Measurements from ENCODE around the gene SNX18.
"Not testable (repeated sequence)": the region's sequence is repeated elsewhere in the genome, so short reads cannot be mapped to it uniquely, and the experiment has no call there.

GRCh38 chr5:54536861-54537260, 19.3 kb downstream of the SNX18 start:
- TF ChIP-seq CTCF (optimal IDR thresholded peaks at IDR 0.05 in 1 of 3, IDR thresholded peaks at IDR 0.05 in 1 of 3, conservative IDR thresholded peaks at IDR 0.05 in 1 of 3; ENCODE audit: extremely low read depth in 1 of 3, insufficient read depth in 2 of 3, low read length in 3 of 3); EZH2 (IDR thresholded peaks at IDR 0.05; ENCODE audit: low read length): not testable (repeated sequence)

Measured in keratinocyte (primary cell).